ENCODE results near the gene PIP5K1C. TPM values are rescaled to one million over a fixed set of nuclear protein-coding genes. Genes with fewer than 3 reads are reported as not detected.

PIP5K1C gene
- total RNA-seq, 1 experiment from 2014 or later: 23.6 TPM

- H3K4me3 Mint-ChIP-seq (ENCODE audit: low read depth, unreplicated experiment): no peak overlapping the region
- no TSS peak for BruUV-seq (replicated peaks)
- CTCF ChIA-PET: no interaction called here
Observed at GRCh38 chr19:3645726-3646125, 54.5 kb downstream of the PIP5K1C start.

GRCh38 chr19:3645067-3645396 lies 55.2 kb downstream of the PIP5K1C start:
- H3K36me3 Mint-ChIP-seq (ENCODE audit: insufficient read depth, unreplicated experiment): peaks cover 6% of the 10 kb centered on the region
- no TSS peak for BruUV-seq (replicated peaks)
- no peaks in the 10 kb centered on the region for H3K9me3 Mint-ChIP-seq (ENCODE audit: low read depth, unreplicated experiment)

More at GRCh38 chr19:3645726-3646125, 54.5 kb downstream of the PIP5K1C start:
- no peaks in the 10 kb centered on the region for H3K27me3 Mint-ChIP-seq (ENCODE audit: unreplicated experiment)
- H3K27ac Mint-ChIP-seq (ENCODE audit: unreplicated experiment): no peak overlapping the region
- H3K4me1 Mint-ChIP-seq (ENCODE audit: low read depth, unreplicated experiment): no peaks in the 10 kb centered on the region
- DNase-seq: no peak
- no peaks in the 10 kb centered on the region for H3K9me3 Mint-ChIP-seq (ENCODE audit: low read depth, unreplicated experiment)
- intact Hi-C loops (cut with micrococcal nuclease; ENCODE audit: unreplicated experiment): no loop called here
- no peak for TF ChIP-seq CTCF (IDR thresholded peaks at IDR 0.05; ENCODE audit: unreplicated experiment)
- peaks cover 10% of the 10 kb centered on the region for H3K36me3 Mint-ChIP-seq (ENCODE audit: insufficient read depth, unreplicated experiment)

GRCh38 chr19:3644351-3645066 lies 55.8 kb downstream of the PIP5K1C start:
- BruUV-seq (replicated peaks): no TSS peak
- H3K36me3 Mint-ChIP-seq (ENCODE audit: insufficient read depth, unreplicated experiment): peaks cover 6% of the 10 kb centered on the region
- no peaks in the 10 kb centered on the region for H3K4me1 Mint-ChIP-seq (ENCODE audit: low read depth, unreplicated experiment)
- intact Hi-C loops (cut with micrococcal nuclease; ENCODE audit: unreplicated experiment): no loop called here
- no peaks in the 10 kb centered on the region for H3K27me3 Mint-ChIP-seq (ENCODE audit: unreplicated experiment)
- no peak overlapping the region for H3K27ac Mint-ChIP-seq (ENCODE audit: unreplicated experiment)
- no peak for TF ChIP-seq CTCF (IDR thresholded peaks at IDR 0.05; ENCODE audit: unreplicated experiment)
- H3K4me3 Mint-ChIP-seq (ENCODE audit: low read depth, unreplicated experiment): no peak overlapping the region
- CTCF ChIA-PET: no interaction called here
- DNase-seq: no peak
- no peaks in the 10 kb centered on the region for H3K9me3 Mint-ChIP-seq (ENCODE audit: low read depth, unreplicated experiment)

More at GRCh38 chr19:3645067-3645396, 55.2 kb downstream of the PIP5K1C start:
- no peak for TF ChIP-seq CTCF (IDR thresholded peaks at IDR 0.05; ENCODE audit: unreplicated experiment)
- CTCF ChIA-PET: no interaction called here
- DNase-seq: no peak
- intact Hi-C loops (cut with micrococcal nuclease; ENCODE audit: unreplicated experiment): no loop called here
- no peaks in the 10 kb centered on the region for H3K27me3 Mint-ChIP-seq (ENCODE audit: unreplicated experiment)
- H3K4me3 Mint-ChIP-seq (ENCODE audit: low read depth, unreplicated experiment): no peak overlapping the region
- H3K4me1 Mint-ChIP-seq (ENCODE audit: low read depth, unreplicated experiment): no peaks in the 10 kb centered on the region
- H3K27ac Mint-ChIP-seq (ENCODE audit: unreplicated experiment): no peak overlapping the region

GRCh38 chr19:3643674-3644313 lies 56.5 kb downstream of the PIP5K1C start:
- peaks cover 6% of the 10 kb centered on the region for H3K36me3 Mint-ChIP-seq (ENCODE audit: insufficient read depth, unreplicated experiment)
- no peak overlapping the region for H3K4me3 Mint-ChIP-seq (ENCODE audit: low read depth, unreplicated experiment)
- H3K27me3 Mint-ChIP-seq (ENCODE audit: unreplicated experiment): no peaks in the 10 kb centered on the region
- no TSS peak for BruUV-seq (replicated peaks)
- no peak for TF ChIP-seq CTCF (IDR thresholded peaks at IDR 0.05; ENCODE audit: unreplicated experiment)
- no peaks in the 10 kb centered on the region for H3K4me1 Mint-ChIP-seq (ENCODE audit: low read depth, unreplicated experiment)
- intact Hi-C loops (cut with micrococcal nuclease; ENCODE audit: unreplicated experiment): no loop called here
- H3K9me3 Mint-ChIP-seq (ENCODE audit: low read depth, unreplicated experiment): no peaks in the 10 kb centered on the region
- no peak overlapping the region for H3K27ac Mint-ChIP-seq (ENCODE audit: unreplicated experiment)
- DNase-seq: no peak
- CTCF ChIA-PET: no interaction called here
